Right kidney (tissue), 1 donor: ENCODE data around the gene RBP4.
"Not testable (repeated sequence)": the region's sequence is repeated elsewhere in the genome, so short reads cannot be mapped to it uniquely, and the experiment has no call there.

ENCODE experiments used
- DNase-seq: peaks from one replicate; pipeline ENCODE4 v3.0.0-alpha.2; 2016

Gene RBP4

GRCh38 chr10:93566435-93567276 lies 34.4 kb downstream of the RBP4 start, which contains the start of gene FFAR4:
Gene FFAR4 (plus strand): TSS chr10:93566665. CDS start chr10:93566721, 56 bp downstream.
- DNase-seq = peak; percentile 68

- no peak for DNase-seq
Measured at GRCh38 chr10:93565446-93565845, 35.6 kb downstream of the RBP4 start.

GRCh38 chr10:93560541-93560940 lies 40.5 kb downstream of the RBP4 start:
- DNase-seq = no peak

GRCh38 chr10:93559490-93559889 lies 41.5 kb downstream of the RBP4 start:
- no peak for DNase-seq

GRCh38 chr10:93554760-93555432 lies 46.1 kb downstream of the RBP4 start:
- DNase-seq = peak; percentile 26

- no peak for DNase-seq
Measured at GRCh38 chr10:93554316-93554663, 46.7 kb downstream of the RBP4 start.

- no peak for DNase-seq
Measured at GRCh38 chr10:93553482-93554315, 47.3 kb downstream of the RBP4 start.

GRCh38 chr10:93552780-93553179 lies 48.3 kb downstream of the RBP4 start:
- no peak for DNase-seq

- DNase-seq = no peak
Measured at GRCh38 chr10:93550606-93551005, 50.4 kb downstream of the RBP4 start.

- no peak for DNase-seq
Measured at GRCh38 chr10:93548376-93549071, 52.5 kb downstream of the RBP4 start.

- no peak for DNase-seq
Measured at GRCh38 chr10:93547522-93547921, 53.5 kb downstream of the RBP4 start.

GRCh38 chr10:93546995-93547394 lies 54.0 kb downstream of the RBP4 start:
- DNase-seq = not testable (repeated sequence)

- peak; percentile 58 for DNase-seq
Measured at GRCh38 chr10:93542358-93542791, 58.7 kb downstream of the RBP4 start.
